Type B pancreatic cell (in vitro differentiated cells): ENCODE data around the gene CUL3. TPM values are rescaled to one million over a fixed set of nuclear protein-coding genes. Genes with fewer than 3 reads are reported as not detected.

ENCODE experiments used
- DNase-seq: peaks from one replicate; pipeline ENCODE4 v3.0.0; 2021; ENCODE audit warnings: mixed read lengths; ENCODE audit not compliant: unreplicated experiment; ENCODE audit errors: extremely low spot score
- H3K27ac Mint-ChIP-seq: 2 replicates; pipeline ENCODE4 v1.8.0; 2021; ENCODE audit warnings: mild to moderate bottlenecking, mixed read lengths
- H3K27me3 Mint-ChIP-seq: 2 replicates; pipeline ENCODE4 v1.8.0; 2021; ENCODE audit warnings: mixed read lengths
- H3K36me3 Mint-ChIP-seq: 2 replicates; pipeline ENCODE4 v1.8.0; 2021; ENCODE audit warnings: mixed read lengths
- H3K4me1 Mint-ChIP-seq: one replicate; pipeline ENCODE4 v1.8.0; 2021; ENCODE audit warnings: mixed read lengths; ENCODE audit not compliant: unreplicated experiment
- H3K4me3 Mint-ChIP-seq: 2 replicates; pipeline ENCODE4 v1.8.0; 2021; ENCODE audit warnings: mild to moderate bottlenecking, mixed read lengths
- H3K9me3 Mint-ChIP-seq: 2 replicates; pipeline ENCODE4 v1.8.0; 2021; ENCODE audit warnings: mixed read lengths
- CTCF ChIP-seq: fragments of 200-600 bp; sonication (generic); conservative IDR thresholded peaks from 2 replicates; pipeline ENCODE4 v1.5.0; 2021; ENCODE audit warnings: antibody characterized with exemption, mild to moderate bottlenecking
- total RNA-seq: library from RNA; stranded (reverse); gene quantifications from 2 replicates; pipeline ENCODE4 v1.2.1, GENCODE V29; 2021; ENCODE audit warnings: low replicate concordance

The CUL3 gene
- total RNA-seq, 1 donor from 2014 or later, result 87.2 TPM

GRCh38 chr2:224434618-224435017, 150.5 kb downstream of the CUL3 start:
- H3K4me3 Mint-ChIP-seq, result no peak overlapping the region
- no peak for DNase-seq
- H3K36me3 Mint-ChIP-seq, result no peaks in the 10 kb centered on the region
- peaks cover 7% of the 10 kb centered on the region for H3K9me3 Mint-ChIP-seq
- no peak overlapping the region for H3K27ac Mint-ChIP-seq
- no peak for TF ChIP-seq CTCF
- H3K4me1 Mint-ChIP-seq, result peaks cover 7% of the 10 kb centered on the region
- H3K27me3 Mint-ChIP-seq, result no peaks in the 10 kb centered on the region

DNA sequence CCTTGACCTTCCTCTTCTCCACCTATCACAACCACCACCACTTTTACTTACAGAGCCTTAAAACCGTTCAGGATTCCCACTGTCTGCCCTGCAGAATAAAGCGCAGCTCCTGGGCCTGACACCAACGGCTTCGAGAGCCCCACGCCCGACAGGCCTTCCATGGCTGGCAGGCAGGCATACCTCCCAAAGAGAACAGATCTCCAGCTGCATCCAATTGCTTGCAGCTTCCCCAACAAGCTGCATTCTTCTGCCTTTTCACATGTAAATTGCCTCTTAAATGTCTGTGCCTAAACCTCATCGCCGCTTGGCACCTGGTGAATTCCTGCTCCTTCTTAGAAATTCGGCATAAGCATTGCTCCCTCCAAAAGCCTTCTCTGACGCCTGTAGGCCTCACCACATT, 151.7 kb downstream of the CUL3 start:
- H3K9me3 Mint-ChIP-seq, result peaks cover 7% of the 10 kb centered on the region
- H3K27ac Mint-ChIP-seq, result no peak overlapping the region
- no peak overlapping the region for H3K4me3 Mint-ChIP-seq
- H3K4me1 Mint-ChIP-seq, result peaks cover 7% of the 10 kb centered on the region
- H3K27me3 Mint-ChIP-seq, result no peaks in the 10 kb centered on the region
- H3K36me3 Mint-ChIP-seq, result no peaks in the 10 kb centered on the region
- DNase-seq, result no peak
- TF ChIP-seq CTCF, result no peak

DNA sequence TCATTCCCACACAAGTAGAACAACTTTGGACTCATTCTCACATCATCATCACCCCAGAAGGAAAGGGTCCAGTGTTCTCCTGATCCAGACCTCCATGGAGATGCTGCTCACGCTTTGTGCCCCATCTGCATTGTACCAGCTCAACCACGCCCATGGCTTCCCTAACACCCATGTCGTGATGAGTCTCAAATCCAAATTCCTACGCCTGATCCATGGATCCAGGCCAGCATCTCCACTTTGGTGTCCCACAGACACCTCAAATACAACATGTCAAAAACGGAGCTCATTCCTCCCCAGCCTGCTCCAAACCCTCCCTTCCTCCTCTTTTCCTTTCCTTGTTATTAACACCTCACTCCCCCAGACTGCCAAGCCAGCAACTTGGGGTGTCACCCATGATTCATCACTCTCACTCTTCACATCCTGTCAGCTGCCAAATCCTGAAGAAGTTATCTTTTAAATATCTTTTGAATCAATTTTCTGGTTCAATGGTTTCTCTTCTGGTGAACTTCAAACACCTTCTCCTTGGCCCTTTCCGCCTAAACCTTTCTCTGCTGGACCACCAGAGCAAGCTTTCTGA, 153.1 kb downstream of the CUL3 start:
- Mint-ChIP-seq H3K4me1 (peaks cover 7% of the 10 kb centered on the region), H3K27me3 (no peaks in the 10 kb centered on the region), H3K27ac (no peak overlapping the region), H3K4me3 (no peak overlapping the region), H3K9me3 (peaks cover 7% of the 10 kb centered on the region), H3K36me3 (no peaks in the 10 kb centered on the region)
- DNase-seq, result no peak
- no peak for TF ChIP-seq CTCF

GRCh38 chr2:224429441-224429810, 155.7 kb downstream of the CUL3 start:
- H3K27ac Mint-ChIP-seq, result no peak overlapping the region
- no peaks in the 10 kb centered on the region for H3K36me3 Mint-ChIP-seq
- peaks cover 15% of the 10 kb centered on the region for H3K9me3 Mint-ChIP-seq
- no peak overlapping the region for H3K4me3 Mint-ChIP-seq
- no peak for TF ChIP-seq CTCF
- peaks cover 7% of the 10 kb centered on the region for H3K4me1 Mint-ChIP-seq
- DNase-seq, result no peak
- H3K27me3 Mint-ChIP-seq, result no peaks in the 10 kb centered on the region

GRCh38 chr2:224428787-224429440, 156.2 kb downstream of the CUL3 start:
- DNase-seq, result no peak
- Mint-ChIP-seq H3K4me3 (no peak overlapping the region), H3K36me3 (no peaks in the 10 kb centered on the region), H3K4me1 (peaks cover 7% of the 10 kb centered on the region), H3K27ac (no peak overlapping the region), H3K9me3 (peaks cover 15% of the 10 kb centered on the region), H3K27me3 (no peaks in the 10 kb centered on the region)
- no peak for TF ChIP-seq CTCF
